Mesendoderm (in vitro differentiated cells): Measurements from ENCODE around the gene VRK2.
"Not testable (repeated sequence)": the region's sequence is repeated elsewhere in the genome, so short reads cannot be mapped to it uniquely, and the experiment has no call there.

Experiments
- DNase-seq: peaks from one replicate; pipeline ENCODE4 v3.0.0; 2013
- H2AK5ac ChIP-seq: 2 replicates; pipeline ENCODE4 v1.6.1; 2013; ENCODE audit warnings: low read length, inconsistent platforms
- H2BK120ac ChIP-seq: 2 replicates; pipeline ENCODE4 v1.6.1; 2013; ENCODE audit warnings: low read depth, mild to moderate bottlenecking, low read length, moderate library complexity, mixed read lengths
- H2BK15ac ChIP-seq: replicated peaks from 2 replicates; pipeline ENCODE4 v1.6.1; 2013; ENCODE audit warnings: low read depth, mild to moderate bottlenecking, moderate library complexity
- H2BK5ac ChIP-seq: 2 replicates; pipeline ENCODE4 v1.6.1; 2013; ENCODE audit warnings: low read length, inconsistent platforms
- H3K18ac ChIP-seq: 2 replicates; pipeline ENCODE4 v1.6.1; 2013; ENCODE audit warnings: mild to moderate bottlenecking, low read length, mixed read lengths
- H3K23ac ChIP-seq: one replicate; pipeline ENCODE4 v1.6.1; 2013; ENCODE audit warnings: low read length
- H3K27ac ChIP-seq: 2 replicates; pipeline ENCODE4 v1.5.1; 2013; ENCODE audit warnings: low read depth, mild to moderate bottlenecking, inconsistent platforms, low read length, moderate library complexity
- H3K27me3 ChIP-seq: 2 replicates; pipeline ENCODE4 v1.6.1; 2013; ENCODE audit warnings: low read length, control low read depth, mild to moderate bottlenecking, inconsistent platforms; ENCODE audit not compliant: insufficient read depth, poor library complexity
- H3K36me3 ChIP-seq: 2 replicates; pipeline ENCODE4 v1.6.1; 2013; ENCODE audit warnings: low read length, inconsistent platforms; ENCODE audit not compliant: control insufficient read depth, insufficient read depth
- H3K4ac ChIP-seq: one replicate; pipeline ENCODE4 v1.6.1; 2013; ENCODE audit warnings: low read depth, mild to moderate bottlenecking, low read length, moderate library complexity
- H3K4me1 ChIP-seq: 2 replicates; pipeline ENCODE4 v1.6.1; 2013; ENCODE audit warnings: low read depth, low read length, inconsistent platforms; ENCODE audit not compliant: control insufficient read depth
- H3K4me2 ChIP-seq: 2 replicates; pipeline ENCODE4 v1.6.1; 2013; ENCODE audit warnings: low read length
- H3K4me3 ChIP-seq: 2 replicates; pipeline ENCODE4 v1.5.1; 2013; ENCODE audit warnings: mild to moderate bottlenecking, low read length
- H3K56ac ChIP-seq: one replicate; pipeline ENCODE4 v1.6.1; 2013; ENCODE audit warnings: low read length
- H3K79me1 ChIP-seq: 2 replicates; pipeline ENCODE4 v1.6.1; 2013; ENCODE audit warnings: low read length, inconsistent platforms
- H3K79me2 ChIP-seq: 2 replicates; pipeline ENCODE4 v1.6.1; 2013; ENCODE audit warnings: mild to moderate bottlenecking, low read length; ENCODE audit not compliant: control insufficient read depth, insufficient read depth
- H3K9ac ChIP-seq: 2 replicates; pipeline ENCODE4 v1.6.1; 2013; ENCODE audit warnings: low read length, inconsistent platforms
- H4K5ac ChIP-seq: one replicate; pipeline ENCODE4 v1.6.1; 2013; ENCODE audit warnings: low read length
- H4K8ac ChIP-seq: one replicate; pipeline ENCODE4 v1.6.1; 2013; ENCODE audit warnings: low read depth, mild to moderate bottlenecking, control low read depth, low read length, moderate library complexity
- WGBS: extraction: QIAGEN DNeasy Blood & Tissue Kit; methylation state at CpG from one replicate; pipeline ENCODE4 v1.1.7; 2013; ENCODE audit warnings: low lambda C conversion rate, missing lambda C conversion rate; ENCODE audit not compliant: insufficient coverage; ENCODE audit errors: extremely low coverage; 5-methylcytosine and 5-hydroxymethylcytosine counted together

The VRK2 gene

GRCh38 chr2:58140508-58141072 is 94.0 kb downstream of the VRK2 start:
- Histone ChIP-seq H3K27me3 (no peaks in the 10 kb centered on the region), H4K5ac (no peak overlapping the region), H3K36me3 (no peaks in the 10 kb centered on the region), H3K9ac (no peak overlapping the region), H3K23ac (no peak overlapping the region), H3K4ac (no peak overlapping the region), H2AK5ac (no peak overlapping the region), H3K4me1 (no peaks in the 10 kb centered on the region), H3K79me2 (no peaks in the 10 kb centered on the region), H3K27ac (no peak overlapping the region), H3K18ac (no peak overlapping the region), H3K56ac (no peak overlapping the region), H2BK5ac (no peak overlapping the region), H3K4me2 (no peak overlapping the region), H3K4me3 (no peak overlapping the region), H2BK120ac (no peak overlapping the region), H3K79me1 (no peaks in the 10 kb centered on the region), H4K8ac (no peak overlapping the region), H2BK15ac (no peak overlapping the region)
- no peak for DNase-seq
- no CpG with 5 or more reads among the region's 3 CpGs for WGBS

GRCh38 chr2:58145769-58146168 is 99.2 kb downstream of the VRK2 start:
- H3K4me3 ChIP-seq, H3K56ac ChIP-seq, H2AK5ac ChIP-seq, H2BK5ac ChIP-seq, H3K79me2 ChIP-seq, DNase-seq, H2BK15ac ChIP-seq, H3K18ac ChIP-seq, H2BK120ac ChIP-seq, H3K27ac ChIP-seq, H3K79me1 ChIP-seq, H3K4me2 ChIP-seq, H3K36me3 ChIP-seq, H3K23ac ChIP-seq, H3K9ac ChIP-seq, H4K8ac ChIP-seq, H3K27me3 ChIP-seq, H3K4ac ChIP-seq, H3K4me1 ChIP-seq, H4K5ac ChIP-seq: not testable (repeated sequence)
- no CpG with 5 or more reads among the region's 6 CpGs for WGBS

GRCh38 chr2:58146707-58147106 is 100.1 kb downstream of the VRK2 start:
- Histone ChIP-seq H3K36me3 (no peaks in the 10 kb centered on the region), H3K79me2 (no peaks in the 10 kb centered on the region), H2AK5ac (no peak overlapping the region), H3K56ac (no peak overlapping the region), H3K9ac (no peak overlapping the region), H3K4ac (no peak overlapping the region), H4K8ac (no peak overlapping the region), H3K4me1 (no peaks in the 10 kb centered on the region), H2BK5ac (no peak overlapping the region), H3K27ac (no peak overlapping the region), H3K18ac (no peak overlapping the region), H3K23ac (no peak overlapping the region), H3K27me3 (no peaks in the 10 kb centered on the region), H2BK15ac (no peak overlapping the region), H3K4me2 (no peak overlapping the region), H4K5ac (no peak overlapping the region), H2BK120ac (no peak overlapping the region), H3K4me3 (no peak overlapping the region), H3K79me1 (no peaks in the 10 kb centered on the region)
- DNase-seq, result peak; percentile 29
- no CpG with 5 or more reads among the region's 1 CpG for WGBS

GRCh38 chr2:58155160-58155778 is 108.7 kb downstream of the VRK2 start:
- Histone ChIP-seq H3K4me2 (no peak overlapping the region), H3K79me1 (no peaks in the 10 kb centered on the region)

GRCh38 chr2:58156780-58157179 is 110.2 kb downstream of the VRK2 start:
- H4K5ac ChIP-seq, result no peak overlapping the region
- no peak overlapping the region for H3K56ac ChIP-seq
- no peak overlapping the region for H2AK5ac ChIP-seq
- H4K8ac ChIP-seq, result no peak overlapping the region
- H3K27me3 ChIP-seq, result no peaks in the 10 kb centered on the region
- no peak overlapping the region for H3K4ac ChIP-seq
- no peak overlapping the region for H2BK5ac ChIP-seq
- no peaks in the 10 kb centered on the region for H3K79me1 ChIP-seq
- H2BK15ac ChIP-seq, result no peak overlapping the region
- H3K79me2 ChIP-seq, result no peaks in the 10 kb centered on the region
- H3K27ac ChIP-seq, result no peak overlapping the region
- DNase-seq, result no peak
- H2BK120ac ChIP-seq, result no peak overlapping the region
- no peak overlapping the region for H3K9ac ChIP-seq
- H3K4me3 ChIP-seq, result no peak overlapping the region
- H3K23ac ChIP-seq, result no peak overlapping the region
- no peaks in the 10 kb centered on the region for H3K4me1 ChIP-seq
- H3K4me2 ChIP-seq, result no peak overlapping the region
- no peak overlapping the region for H3K18ac ChIP-seq
- no peaks in the 10 kb centered on the region for H3K36me3 ChIP-seq

More at GRCh38 chr2:58155160-58155778, 108.7 kb downstream of the VRK2 start:
- H3K56ac ChIP-seq, result no peak overlapping the region
- no peak overlapping the region for H3K4ac ChIP-seq
- H2AK5ac ChIP-seq, result no peak overlapping the region
- no peaks in the 10 kb centered on the region for H3K36me3 ChIP-seq
- no peak overlapping the region for H2BK120ac ChIP-seq
- H3K9ac ChIP-seq, result no peak overlapping the region
- H2BK5ac ChIP-seq, result no peak overlapping the region
- no CpG with 5 or more reads among the region's 7 CpGs for WGBS
- no peaks in the 10 kb centered on the region for H3K27me3 ChIP-seq
- no peak overlapping the region for H2BK15ac ChIP-seq
- no peaks in the 10 kb centered on the region for H3K79me2 ChIP-seq
- no peak overlapping the region for H3K27ac ChIP-seq
- H3K18ac ChIP-seq, result no peak overlapping the region
- H3K23ac ChIP-seq, result no peak overlapping the region
- no peak overlapping the region for H4K8ac ChIP-seq
- H3K4me3 ChIP-seq, result no peak overlapping the region
- DNase-seq, result no peak
- H3K4me1 ChIP-seq, result no peaks in the 10 kb centered on the region
- H4K5ac ChIP-seq, result no peak overlapping the region

- Histone ChIP-seq H3K4me2 (no peak overlapping the region), H3K4me3 (no peak overlapping the region), H3K79me1 (no peaks in the 10 kb centered on the region), H2BK120ac (no peak overlapping the region), H4K5ac (no peak overlapping the region), H3K4me1 (no peaks in the 10 kb centered on the region), H3K4ac (no peak overlapping the region), H3K9ac (no peak overlapping the region), H2BK5ac (no peak overlapping the region), H4K8ac (no peak overlapping the region), H3K27me3 (no peaks in the 10 kb centered on the region), H2BK15ac (no peak overlapping the region), H3K27ac (no peak overlapping the region), H3K56ac (no peak overlapping the region), H3K79me2 (no peaks in the 10 kb centered on the region), H2AK5ac (no peak overlapping the region), H3K23ac (no peak overlapping the region), H3K36me3 (no peaks in the 10 kb centered on the region), H3K18ac (no peak overlapping the region)
- no peak for DNase-seq
Observed at GRCh38 chr2:58157754-58158153, 111.1 kb downstream of the VRK2 start.
